ENCODE results near the gene G6PC1.

- TF ChIP-seq, protein P1, sequence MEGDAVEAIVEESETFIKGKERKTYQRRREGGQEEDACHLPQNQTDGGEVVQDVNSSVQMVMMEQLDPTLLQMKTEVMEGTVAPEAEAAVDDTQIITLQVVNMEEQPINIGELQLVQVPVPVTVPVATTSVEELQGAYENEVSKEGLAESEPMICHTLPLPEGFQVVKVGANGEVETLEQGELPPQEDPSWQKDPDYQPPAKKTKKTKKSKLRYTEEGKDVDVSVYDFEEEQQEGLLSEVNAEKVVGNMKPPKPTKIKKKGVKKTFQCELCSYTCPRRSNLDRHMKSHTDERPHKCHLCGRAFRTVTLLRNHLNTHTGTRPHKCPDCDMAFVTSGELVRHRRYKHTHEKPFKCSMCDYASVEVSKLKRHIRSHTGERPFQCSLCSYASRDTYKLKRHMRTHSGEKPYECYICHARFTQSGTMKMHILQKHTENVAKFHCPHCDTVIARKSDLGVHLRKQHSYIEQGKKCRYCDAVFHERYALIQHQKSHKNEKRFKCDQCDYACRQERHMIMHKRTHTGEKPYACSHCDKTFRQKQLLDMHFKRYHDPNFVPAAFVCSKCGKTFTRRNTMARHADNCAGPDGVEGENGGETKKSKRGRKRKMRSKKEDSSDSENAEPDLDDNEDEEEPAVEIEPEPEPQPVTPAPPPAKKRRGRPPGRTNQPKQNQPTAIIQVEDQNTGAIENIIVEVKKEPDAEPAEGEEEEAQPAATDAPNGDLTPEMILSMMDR (IDR thresholded peaks at IDR 0.05): no peak
- no peak for TF ChIP-seq POLR2AphosphoS5 (IDR thresholded peaks at IDR 0.05)
Measured at GRCh38 chr17:42946812-42947211, 46.2 kb downstream of the G6PC1 start.

Data from gastroesophageal sphincter (tissue), 3 donors.